ENCODE results near the gene BSDC1. TPM values are rescaled to one million over a fixed set of nuclear protein-coding genes. Genes with fewer than 3 reads are reported as not detected.

Gene BSDC1
- total and polyA plus RNA-seq, 2 of the 13 experiments (the other 11 are each of a cell fraction or from before 2014, with no cell fraction given), result 40.3 to 64.2 TPM

- peak; percentile 41; the same call in 1 of the 2 replicates for TF ChIP-seq PATZ1 (CRISPR knock-in tag; IDR thresholded peaks at IDR 0.05)
- peak; percentile 54; the same call in 1 of the 2 replicates for TF ChIP-seq MIER3 (CRISPR knock-in tag; IDR thresholded peaks at IDR 0.05; ENCODE audit: borderline replicate concordance)
- TF ChIP-seq SATB2 (CRISPR knock-in tag; IDR thresholded peaks at IDR 0.05), result peak; percentile 75; the same call in 1 of the 2 replicates
- peak; percentile 41; the same call in 1 of the 2 replicates for TF ChIP-seq GATAD2A (CRISPR knock-in tag; IDR thresholded peaks at IDR 0.05)
- peak; percentile 61; the same call in 1 of the 2 replicates for TF ChIP-seq ZNF710 (CRISPR knock-in tag; IDR thresholded peaks at IDR 0.05; ENCODE audit: borderline replicate concordance)
- no peak for TF ChIP-seq PBX2 (CRISPR knock-in tag; IDR thresholded peaks at IDR 0.05)
- peak; percentile 86 for TF ChIP-seq CBX5 (CRISPR knock-in tag; IDR thresholded peaks at IDR 0.05; ENCODE audit: borderline replicate concordance)
- TF ChIP-seq GATAD1 (CRISPR knock-in tag; IDR thresholded peaks at IDR 0.05), result 0 out of 2 replicates have a peak, but pooled peaks have one; percentile 33
- peak; percentile 95 for TF ChIP-seq TFDP1 (CRISPR knock-in tag; IDR thresholded peaks at IDR 0.05; ENCODE audit: borderline replicate concordance)
- peak; percentile 39; the same call in 1 of the 2 replicates for TF ChIP-seq ZNF263 (CRISPR knock-in tag; IDR thresholded peaks at IDR 0.05)
- TF ChIP-seq EEA1 (CRISPR knock-in tag; IDR thresholded peaks at IDR 0.05; ENCODE audit: borderline replicate concordance), result peak; percentile 72; the same call in 1 of the 2 replicates
- peak; percentile 55; the same call in 1 of the 2 replicates for TF ChIP-seq MIXL1 (CRISPR knock-in tag; IDR thresholded peaks at IDR 0.05)
- TF ChIP-seq ZNF616 (CRISPR knock-in tag; IDR thresholded peaks at IDR 0.05; ENCODE audit: low read depth), result no peak; the same call in 1 of the 2 replicates
- peak; percentile 50; the same call in 1 of the 2 replicates for TF ChIP-seq IRF2 (CRISPR knock-in tag; IDR thresholded peaks at IDR 0.05)
Observed at GRCh38 chr1:32350785-32351398, 43.3 kb downstream of the BSDC1 start (continued).

All from HepG2 (cell line).